Right forelimb (tissue), 1 donor: Measurements from ENCODE around the gene LRRC56.
A peak's percentile ranks its signal among the peaks of the same experiment; 100 is the strongest.

Source experiments
- DNase-seq: peaks from one replicate; pipeline ENCODE4 v3.0.0-alpha.2; 2018

LRRC56 gene

DNA sequence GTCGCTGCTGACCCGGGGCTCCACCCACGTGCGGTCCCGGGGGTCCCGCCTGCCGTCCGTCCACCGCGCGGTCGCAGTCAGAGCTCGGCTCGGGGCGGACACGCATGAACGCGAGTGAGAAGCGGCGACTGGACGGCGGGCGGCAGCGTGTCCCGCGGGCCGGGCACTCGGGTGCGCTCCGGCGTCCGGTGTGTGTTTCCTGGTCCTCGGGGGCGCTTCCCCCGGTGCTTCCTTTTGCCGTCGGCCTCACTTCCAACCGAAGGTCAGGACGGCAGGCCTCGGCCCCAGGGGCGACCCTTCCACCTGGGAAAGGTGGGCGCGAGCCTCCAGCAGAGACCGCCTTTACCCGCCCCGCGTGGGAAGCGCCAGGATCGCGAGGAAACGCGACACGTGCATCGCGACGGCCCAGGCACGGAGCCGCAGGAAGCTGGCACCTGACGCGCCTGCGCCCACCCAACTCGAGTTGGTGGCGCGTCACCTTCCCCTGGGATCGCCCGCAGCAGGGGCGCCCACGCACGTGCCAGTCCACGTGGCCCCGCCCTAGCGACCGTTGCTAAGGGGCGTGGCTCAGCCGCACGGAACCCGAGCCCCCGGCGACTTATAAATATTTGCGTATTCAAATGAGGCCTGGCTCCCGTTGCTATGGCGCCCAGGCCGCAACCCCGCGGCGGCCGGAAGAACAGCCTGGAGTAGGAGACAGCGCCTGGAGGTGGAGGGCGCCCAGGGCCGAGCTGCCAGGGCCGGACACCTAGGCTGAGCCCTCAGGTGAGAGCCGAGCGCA is at the start of gene LRRC56:
LRRC56 (plus strand) TSS at position 687 of the 781 bp plus-strand sequence. CDS start 3,158 bp downstream, outside the sequence.
- peak; percentile 77 for DNase-seq

- DNase-seq: no peak
These were observed 49.7 kb upstream of the LRRC56 start for GRCh38 chr11:487571-488021.

DNA sequence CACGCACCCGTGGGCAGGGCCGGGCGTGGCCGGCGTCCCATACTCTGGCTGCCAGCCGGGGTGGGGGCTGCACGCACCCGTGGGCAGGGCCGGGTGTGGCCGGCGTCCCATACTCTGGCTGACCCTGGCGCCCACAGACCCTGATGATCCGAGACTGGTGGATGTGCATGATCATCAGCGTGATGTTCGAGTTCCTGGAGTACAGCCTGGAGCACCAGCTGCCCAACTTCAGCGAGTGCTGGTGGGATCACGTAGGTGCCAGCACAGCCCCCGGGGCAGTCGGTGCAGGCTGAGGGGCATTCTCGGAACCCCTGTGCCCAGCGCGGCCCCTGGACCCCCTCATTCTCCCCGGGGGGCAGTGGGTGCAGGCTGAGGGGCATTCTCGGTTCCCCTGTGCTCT is 49.3 kb upstream of the LRRC56 start:
- no peak for DNase-seq

GRCh38 chr11:488579-488978 is 48.7 kb upstream of the LRRC56 start:
- no peak for DNase-seq

- DNase-seq: no peak
These were observed 48.3 kb upstream of the LRRC56 start for GRCh38 chr11:488992-489391.

GRCh38 chr11:489610-490185 is 47.6 kb upstream of the LRRC56 start:
- no peak for DNase-seq

- no peak for DNase-seq
These were observed 47.0 kb upstream of the LRRC56 start for GRCh38 chr11:490186-490929.

GRCh38 chr11:490930-491260 is 46.4 kb upstream of the LRRC56 start:
- DNase-seq: no peak

- DNase-seq: no peak
These were observed 46.0 kb upstream of the LRRC56 start for GRCh38 chr11:491358-491757.

- DNase-seq: no peak
These were observed 44.7 kb upstream of the LRRC56 start for GRCh38 chr11:492427-493226.

- DNase-seq: no peak
These were observed 42.4 kb upstream of the LRRC56 start for GRCh38 chr11:494761-495536.

- no peak for DNase-seq
These were observed 41.8 kb upstream of the LRRC56 start for GRCh38 chr11:495537-495931.

DNA sequence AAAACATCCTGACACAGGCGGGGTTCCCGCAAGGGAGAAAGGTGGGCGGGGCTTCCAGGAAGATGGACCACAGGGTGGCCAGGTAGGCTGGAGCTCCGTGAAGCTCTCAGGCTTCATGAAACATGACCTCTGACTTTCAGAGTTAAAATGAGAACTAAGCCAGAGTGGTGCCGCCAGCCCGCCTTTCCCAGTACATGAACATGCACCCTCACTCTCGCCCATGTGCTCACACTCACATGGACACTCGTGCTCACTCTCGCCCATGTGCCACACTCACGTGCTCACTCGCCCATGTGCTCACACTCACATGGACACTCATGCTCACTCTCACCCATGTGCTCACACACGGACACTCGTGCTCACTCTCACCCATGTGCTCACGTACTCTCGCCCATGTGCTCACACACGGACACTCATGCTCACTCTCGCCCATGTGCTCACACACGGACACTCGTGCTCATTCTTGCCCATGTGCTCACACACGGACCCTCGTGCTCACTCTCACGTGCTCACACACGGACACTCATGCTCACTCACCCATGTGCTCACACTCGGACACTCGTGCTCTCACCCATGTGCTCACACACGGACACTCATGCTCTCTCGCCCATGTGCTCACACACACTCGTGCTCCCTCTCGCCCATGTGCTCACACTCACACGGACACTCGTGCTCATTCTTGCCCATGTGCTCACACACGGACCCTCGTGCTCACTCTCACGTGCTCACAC is 40.3 kb upstream of the LRRC56 start:
- DNase-seq: no peak

GRCh38 chr11:497565-498296 is 39.6 kb upstream of the LRRC56 start:
- DNase-seq: no peak

- DNase-seq: no peak
These were observed 38.8 kb upstream of the LRRC56 start for GRCh38 chr11:498297-499181.

- DNase-seq: no peak
These were observed 37.9 kb upstream of the LRRC56 start for GRCh38 chr11:499201-500076.

DNA sequence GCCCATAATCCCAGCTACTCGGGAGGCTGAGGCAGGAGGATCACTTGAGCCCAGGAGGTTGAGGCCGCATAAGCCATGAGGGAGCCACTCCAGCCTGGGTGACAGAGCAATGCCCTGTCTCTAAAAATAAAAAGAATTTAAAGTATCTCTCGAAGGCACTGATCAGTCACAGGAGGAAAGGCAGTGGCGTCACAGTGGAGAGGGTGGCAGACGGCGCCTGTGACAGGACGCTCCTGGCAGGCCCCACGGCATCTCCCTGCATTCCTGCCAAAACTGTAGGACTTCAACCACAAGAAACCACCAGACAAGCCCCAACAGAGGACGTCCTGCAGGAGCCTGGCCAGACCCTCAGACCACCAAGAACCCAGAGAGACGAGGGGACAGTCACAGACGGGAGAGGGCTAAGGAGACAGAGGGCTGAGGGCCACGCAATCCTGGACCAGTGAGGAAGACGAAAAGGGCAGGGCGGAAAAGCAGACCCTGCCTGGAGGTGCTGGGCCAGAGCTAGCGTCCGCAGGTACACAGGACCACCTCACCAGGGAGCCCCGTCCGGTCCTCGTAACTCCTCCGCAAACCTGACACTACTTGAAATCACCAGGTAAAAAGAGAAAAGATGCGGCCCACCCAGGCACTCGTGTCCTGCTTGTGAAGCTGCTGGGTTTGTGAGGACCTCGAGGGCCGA is 36.2 kb upstream of the LRRC56 start:
- DNase-seq: no peak

GRCh38 chr11:501683-502287 is 35.5 kb upstream of the LRRC56 start:
- no peak for DNase-seq
